Suprapubic skin (tissue), 4 donors: ENCODE data around the gene FMN1. TPM values are rescaled to one million over a fixed set of nuclear protein-coding genes. Genes with fewer than 3 reads are reported as not detected.

Experiments used
- DNase-seq, 2 donors: peaks; one replicate each; pipeline ENCODE4 v3.0.0-alpha.2; 2019; ENCODE audit warnings: low spot score in 2 of 2
- H3K27ac ChIP-seq: fragments of 200-600 bp; sonication (generic); one replicate; pipeline ENCODE4 v1.5.1; 2019
- H3K27me3 ChIP-seq: fragments of 200-600 bp; sonication (generic); one replicate; pipeline ENCODE4 v1.5.1; 2019
- H3K36me3 ChIP-seq: fragments of 200-600 bp; sonication (generic); one replicate; pipeline ENCODE4 v1.5.1; 2019
- H3K4me1 ChIP-seq: fragments of 200-600 bp; sonication (generic); one replicate; pipeline ENCODE4 v1.5.1; 2019
- H3K4me3 ChIP-seq: fragments of 200-600 bp; sonication (generic); one replicate; pipeline ENCODE4 v1.5.1; 2019; ENCODE audit warnings: mild to moderate bottlenecking
- H3K9me3 ChIP-seq: fragments of 200-600 bp; sonication (generic); one replicate; pipeline ENCODE4 v1.5.1; 2019
- CTCF ChIP-seq, 2 donors: fragments of 200-600 bp in 1 of 2; fragments of 450-650 bp in 1 of 2; sonication (generic) in 1 of 2; IDR thresholded peaks; one replicate each; pipeline ENCODE4 v1.5.1; 2016 to 2019; ENCODE audit warnings: antibody characterized with exemption in 2 of 2, mild to moderate bottlenecking in 1 of 2, moderate library complexity in 1 of 2
- EP300 ChIP-seq: sonication (generic); formaldehyde crosslinking; IDR thresholded peaks from one replicate; pipeline ENCODE4 v1.6.1; 2017; ENCODE audit warnings: antibody characterized with exemption
- POLR2A ChIP-seq, 2 donors: fragments of 450-650 bp; IDR thresholded peaks; one replicate each; pipeline ENCODE4 v1.6.1; 2017; ENCODE audit warnings: antibody characterized with exemption in 2 of 2, mild to moderate bottlenecking in 2 of 2, moderate library complexity in 2 of 2
- POLR2AphosphoS5 ChIP-seq, 3 donors: sonication (generic); formaldehyde crosslinking; IDR thresholded peaks; one replicate each; pipeline ENCODE4 v1.6.1; 2017; ENCODE audit warnings: antibody characterized with exemption in 3 of 3
- WGBS: methylation state at CpG from one replicate; pipeline ENCODE4 v1.1.5; 2018; 5-methylcytosine and 5-hydroxymethylcytosine counted together
- total RNA-seq, 4 donors: library from RNA; depleted of rRNA; stranded (reverse); fragments of >200 nt; gene quantifications; one replicate each; pipeline ENCODE4 v1.1.0, GENCODE V29; 2016

The FMN1 gene
- total RNA-seq, 4 donors from 2014 or later: 19.8 to 47.3 (median 33.1) TPM

- Histone ChIP-seq H3K27me3 (peaks cover 65% of the 10 kb centered on the region), H3K9me3 (no peaks in the 10 kb centered on the region), H3K4me3 (peak overlapping the region; percentile 50), H3K36me3 (no peaks in the 10 kb centered on the region), H3K27ac (peak overlapping the region; percentile 57), H3K4me1 (peaks cover 29% of the 10 kb centered on the region)
- no peak for TF ChIP-seq CTCF (IDR thresholded peaks at IDR 0.05)
- TF ChIP-seq POLR2AphosphoS5 (IDR thresholded peaks at IDR 0.05): no peak
- TF ChIP-seq EP300: no peak
- TF ChIP-seq POLR2A (IDR thresholded peaks at IDR 0.05): no peak
- DNase-seq: no peak
- 2% methylated on average over 41 of the region's 60 CpGs for WGBS
These were observed 476.2 kb downstream of the FMN1 start for GRCh38 chr15:32718227-32718820.

- WGBS: 0% methylated on average over 9 of the region's 99 CpGs
- Histone ChIP-seq H3K4me3 (peak within 1 kb of the TSS; percentile 50), H3K27me3 (peaks cover 69% of the 10 kb centered on the region), H3K9me3 (no peaks in the 10 kb centered on the region), H3K4me1 (peaks cover 29% of the 10 kb centered on the region), H3K27ac (peak within 1 kb of the TSS; percentile 57), H3K36me3 (no peaks in the 10 kb centered on the region)
- no peak for TF ChIP-seq POLR2A (IDR thresholded peaks at IDR 0.05)
- TF ChIP-seq POLR2AphosphoS5 (IDR thresholded peaks at IDR 0.05): no peak
- TF ChIP-seq CTCF (IDR thresholded peaks at IDR 0.05): no peak
- no peak for TF ChIP-seq EP300
- peak in 1 of 2 donors; percentile 73 for DNase-seq
These were observed 476.9 kb downstream of the FMN1 start, which contains the start of gene GREM1 for GRCh38 chr15:32717426-32718226. Gene GREM1, plus strand, starts transcription at chr15:32718004. Its CDS starts 12,687 bp downstream, at chr15:32730691.

GRCh38 chr15:32716915-32717425 is 477.5 kb downstream of the FMN1 start:
- Histone ChIP-seq H3K4me3 (peak overlapping the region; percentile 50), H3K4me1 (peaks cover 29% of the 10 kb centered on the region), H3K27ac (peak overlapping the region; percentile 57), H3K27me3 (peaks cover 73% of the 10 kb centered on the region), H3K9me3 (no peaks in the 10 kb centered on the region), H3K36me3 (no peaks in the 10 kb centered on the region)
- no peak for TF ChIP-seq EP300
- TF ChIP-seq CTCF (IDR thresholded peaks at IDR 0.05): no peak
- TF ChIP-seq POLR2AphosphoS5 (IDR thresholded peaks at IDR 0.05): no peak
- no peak for TF ChIP-seq POLR2A (IDR thresholded peaks at IDR 0.05)
- 18% methylated on average over 19 of the region's 21 CpGs for WGBS
- DNase-seq: no peak

DNA sequence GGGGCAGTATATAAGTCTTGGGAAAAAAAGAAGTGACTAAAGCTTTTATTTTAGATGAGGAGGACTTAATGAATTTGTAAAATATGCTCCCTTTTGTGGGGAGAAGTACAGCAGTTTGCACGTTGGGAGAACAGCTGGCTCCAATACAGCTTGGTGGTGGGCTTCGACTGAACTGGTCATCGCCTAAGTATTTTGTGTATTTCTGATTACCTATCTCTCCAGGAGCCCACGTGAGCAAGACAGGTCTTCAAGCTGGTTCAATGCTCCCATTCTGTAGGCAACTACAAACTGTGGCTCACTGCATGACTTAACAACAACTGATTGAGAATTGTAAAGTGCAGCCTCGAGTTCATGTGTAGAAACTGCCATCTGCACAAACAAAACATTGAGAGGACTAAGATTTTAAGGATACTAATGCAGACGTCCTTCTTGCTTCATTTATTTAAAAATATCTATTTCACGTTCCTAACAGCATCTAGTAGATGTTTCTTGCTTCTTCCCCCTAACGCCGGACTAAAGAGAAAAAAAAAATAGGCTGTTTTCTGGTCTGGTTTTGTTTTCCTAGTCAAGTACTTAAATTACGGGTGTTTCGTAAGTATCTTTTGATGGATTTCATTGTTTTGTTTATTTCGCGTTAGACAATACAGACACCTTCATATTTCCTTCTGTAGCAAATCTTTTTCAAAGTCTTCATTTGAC is 478.1 kb downstream of the FMN1 start:
- H3K9me3 ChIP-seq: no peaks in the 10 kb centered on the region
- H3K27me3 ChIP-seq: peaks cover 73% of the 10 kb centered on the region
- DNase-seq: no peak
- no peaks in the 10 kb centered on the region for H3K36me3 ChIP-seq
- no peak overlapping the region for H3K27ac ChIP-seq
- peaks cover 29% of the 10 kb centered on the region for H3K4me1 ChIP-seq
- peak overlapping the region; percentile 50 for H3K4me3 ChIP-seq
- 48% methylated on average over 13 of the region's 13 CpGs for WGBS
- TF ChIP-seq EP300 (no peak), POLR2AphosphoS5 (IDR thresholded peaks at IDR 0.05) (no peak), CTCF (IDR thresholded peaks at IDR 0.05) (no peak), POLR2A (IDR thresholded peaks at IDR 0.05) (no peak)

Other genes with a start within 250 kb of the FMN1 start
- 1 to 10 TPM in 1 of 4 donors, under 1 TPM in 3; 0.38 to 2.0 (median 0.80) TPM for gene RYR3, start 116.3 kb upstream of the FMN1 start, total RNA-seq